ENCODE data around the gene IL1RAP. TPM values are rescaled to one million over a fixed set of nuclear protein-coding genes. Genes with fewer than 3 reads are reported as not detected.

IL1RAP gene
- total RNA-seq, 2 experiments from 2014 or later: 13.7 to 14.7 TPM

GRCh38 chr3:190618330-190619030 is 104.6 kb downstream of the IL1RAP start:
- no peak overlapping the region for H3K4me3 ChIP-seq (ENCODE audit: low read length)
- H3K27ac ChIP-seq (ENCODE audit: low read depth in 1 of 2, low read length in 2 of 2): no peak overlapping the region
- CTCF ChIA-PET: interaction anchor here (0.6 to 1.7 kb wide), 2 partner anchors 13 to 173 kb away, joined by 5 to 8 read pairs; no protein-coding TSS in a partner anchor
- peaks cover 24% of the 10 kb centered on the region for H3K36me3 Mint-ChIP-seq (ENCODE audit: low read depth)
- no peak overlapping the region for H3K4me3 Mint-ChIP-seq
- DNase-seq: peak in 1 of 14 experiments; percentile 10
- H3K4me1 Mint-ChIP-seq (ENCODE audit: low read depth): peaks cover 32% of the 10 kb centered on the region
- no peak for ATAC-seq (ENCODE audit: poor library complexity)
- POLR2A ChIA-PET: interaction anchor here (1.0 kb wide), 1 partner anchor 22 kb away, joined by 3 read pairs; no protein-coding TSS in a partner anchor
- peaks cover 6% of the 10 kb centered on the region for H3K36me3 ChIP-seq (ENCODE audit: insufficient read depth, low read length)
- no peaks in the 10 kb centered on the region for H3K9me3 ChIP-seq (ENCODE audit: control insufficient read depth in 1 of 2, insufficient read depth in 1 of 2, low read length in 2 of 2)
- peak overlapping the region; percentile 14 for H3K27ac Mint-ChIP-seq
- H3K9me3 Mint-ChIP-seq: no peaks in the 10 kb centered on the region
- intact Hi-C loops (cut with DNase I, micrococcal nuclease): no loop called here
- H3K4me1 ChIP-seq (ENCODE audit: insufficient read depth, low read length): no peaks in the 10 kb centered on the region
- no peaks in the 10 kb centered on the region for H3K27me3 ChIP-seq (ENCODE audit: control insufficient read depth in 1 of 2, insufficient read depth in 2 of 2, low read length in 2 of 2)
- TF ChIP-seq, protein P1, sequence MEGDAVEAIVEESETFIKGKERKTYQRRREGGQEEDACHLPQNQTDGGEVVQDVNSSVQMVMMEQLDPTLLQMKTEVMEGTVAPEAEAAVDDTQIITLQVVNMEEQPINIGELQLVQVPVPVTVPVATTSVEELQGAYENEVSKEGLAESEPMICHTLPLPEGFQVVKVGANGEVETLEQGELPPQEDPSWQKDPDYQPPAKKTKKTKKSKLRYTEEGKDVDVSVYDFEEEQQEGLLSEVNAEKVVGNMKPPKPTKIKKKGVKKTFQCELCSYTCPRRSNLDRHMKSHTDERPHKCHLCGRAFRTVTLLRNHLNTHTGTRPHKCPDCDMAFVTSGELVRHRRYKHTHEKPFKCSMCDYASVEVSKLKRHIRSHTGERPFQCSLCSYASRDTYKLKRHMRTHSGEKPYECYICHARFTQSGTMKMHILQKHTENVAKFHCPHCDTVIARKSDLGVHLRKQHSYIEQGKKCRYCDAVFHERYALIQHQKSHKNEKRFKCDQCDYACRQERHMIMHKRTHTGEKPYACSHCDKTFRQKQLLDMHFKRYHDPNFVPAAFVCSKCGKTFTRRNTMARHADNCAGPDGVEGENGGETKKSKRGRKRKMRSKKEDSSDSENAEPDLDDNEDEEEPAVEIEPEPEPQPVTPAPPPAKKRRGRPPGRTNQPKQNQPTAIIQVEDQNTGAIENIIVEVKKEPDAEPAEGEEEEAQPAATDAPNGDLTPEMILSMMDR (IDR thresholded peaks at IDR 0.05): no peak
- H3K27me3 Mint-ChIP-seq: no peaks in the 10 kb centered on the region

DNA sequence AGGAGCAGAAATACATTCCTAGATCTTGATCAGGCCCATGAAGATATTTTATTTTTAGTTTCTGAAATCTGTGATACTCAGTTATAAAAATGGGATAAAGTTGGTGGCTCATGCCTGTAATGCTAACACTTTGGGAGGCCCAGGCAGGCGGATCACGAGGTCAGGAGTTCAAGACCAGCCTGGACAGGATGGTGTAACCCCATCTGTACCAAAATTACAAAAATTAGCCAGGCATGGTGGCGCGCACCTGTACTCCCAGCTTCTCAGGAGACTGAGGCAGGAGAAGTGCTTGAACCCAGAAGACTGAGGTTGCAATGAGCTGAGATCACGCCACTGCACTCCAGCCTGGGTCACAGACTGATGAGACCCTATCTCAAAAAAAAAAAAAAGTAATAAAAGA is 105.5 kb downstream of the IL1RAP start:
- H3K27me3 Mint-ChIP-seq: no peaks in the 10 kb centered on the region
- no peaks in the 10 kb centered on the region for H3K9me3 Mint-ChIP-seq
- H3K4me1 Mint-ChIP-seq (ENCODE audit: low read depth): peaks cover 32% of the 10 kb centered on the region
- ChIA-PET POLR2A (interaction anchor here (1.0 kb wide), 1 partner anchor 22 kb away, joined by 3 read pairs; no protein-coding TSS in a partner anchor), CTCF (interaction anchor here (0.6 to 1.7 kb wide), 2 partner anchors 13 to 174 kb away, joined by 5 to 8 read pairs; no protein-coding TSS in a partner anchor)
- no peaks in the 10 kb centered on the region for H3K9me3 ChIP-seq (ENCODE audit: control insufficient read depth in 1 of 2, insufficient read depth in 1 of 2, low read length in 2 of 2)
- H3K36me3 ChIP-seq (ENCODE audit: insufficient read depth, low read length): peaks cover 14% of the 10 kb centered on the region
- H3K4me1 ChIP-seq (ENCODE audit: insufficient read depth, low read length): no peaks in the 10 kb centered on the region
- no peak overlapping the region for H3K27ac ChIP-seq (ENCODE audit: low read depth in 1 of 2, low read length in 2 of 2)
- TF ChIP-seq, protein P1 (IDR thresholded peaks at IDR 0.05): no peak
- no peak overlapping the region for H3K4me3 Mint-ChIP-seq
- no peaks in the 10 kb centered on the region for H3K27me3 ChIP-seq (ENCODE audit: control insufficient read depth in 1 of 2, insufficient read depth in 2 of 2, low read length in 2 of 2)
- DNase-seq (no peak), ATAC-seq (ENCODE audit: poor library complexity) (no peak)
- intact Hi-C loops (cut with DNase I, micrococcal nuclease): no loop called here
- H3K27ac Mint-ChIP-seq: no peak overlapping the region
- H3K36me3 Mint-ChIP-seq (ENCODE audit: low read depth): peaks cover 32% of the 10 kb centered on the region
- H3K4me3 ChIP-seq (ENCODE audit: low read length): no peak overlapping the region

DNA sequence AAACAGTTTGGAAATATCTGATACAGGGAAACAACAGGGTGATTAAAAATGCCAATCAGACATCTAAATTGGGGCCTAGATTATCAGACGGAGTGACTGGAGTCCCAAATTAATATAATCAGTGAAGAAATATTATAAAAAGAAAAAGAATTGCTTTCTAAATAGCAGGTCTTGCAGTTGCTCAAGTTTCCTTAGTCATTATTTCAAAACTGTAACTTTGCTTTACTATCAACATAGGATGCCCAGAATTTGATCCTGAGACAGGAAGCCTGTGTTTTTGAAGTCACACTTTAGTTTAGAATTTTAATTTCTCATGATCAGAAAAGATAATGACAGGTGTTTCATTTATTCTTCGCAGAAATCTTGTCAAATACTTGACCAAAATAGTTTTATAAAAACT is 105.9 kb downstream of the IL1RAP start:
- no peaks in the 10 kb centered on the region for H3K27me3 Mint-ChIP-seq
- Histone ChIP-seq H3K4me3 (ENCODE audit: low read length) (no peak overlapping the region), H3K27ac (ENCODE audit: low read depth in 1 of 2, low read length in 2 of 2) (no peak overlapping the region), H3K27me3 (ENCODE audit: control insufficient read depth in 1 of 2, insufficient read depth in 2 of 2, low read length in 2 of 2) (no peaks in the 10 kb centered on the region), H3K9me3 (ENCODE audit: control insufficient read depth in 1 of 2, insufficient read depth in 1 of 2, low read length in 2 of 2) (no peaks in the 10 kb centered on the region), H3K36me3 (ENCODE audit: insufficient read depth, low read length) (peaks cover 14% of the 10 kb centered on the region), H3K4me1 (ENCODE audit: insufficient read depth, low read length) (no peaks in the 10 kb centered on the region)
- intact Hi-C loops (cut with DNase I, micrococcal nuclease): no loop called here
- TF ChIP-seq, protein P1 (IDR thresholded peaks at IDR 0.05): no peak
- H3K9me3 Mint-ChIP-seq: no peaks in the 10 kb centered on the region
- POLR2A ChIA-PET: no interaction called here
- ATAC-seq (ENCODE audit: poor library complexity) (no peak), DNase-seq (no peak)
- peaks cover 32% of the 10 kb centered on the region for H3K4me1 Mint-ChIP-seq (ENCODE audit: low read depth)
- CTCF ChIA-PET: interaction anchor here (1.7 kb wide), 1 partner anchor 14 kb away, joined by 5 read pairs; no protein-coding TSS in a partner anchor
- no peak overlapping the region for H3K27ac Mint-ChIP-seq
- H3K36me3 Mint-ChIP-seq (ENCODE audit: low read depth): peaks cover 33% of the 10 kb centered on the region
- H3K4me3 Mint-ChIP-seq: no peak overlapping the region

All from CD4-positive, alpha-beta T cell (primary cell).